Suppressor macrophage treated with lipopolysaccharide for 1 hour (primary cell): ENCODE results near the gene SATB2.

ENCODE experiments used
- DNase-seq, 3 donors: peaks; one replicate each; pipeline ENCODE4 v3.0.0-alpha.2; 2020 to 2022

SATB2 gene

GRCh38 chr2:199404841-199405240, 52.9 kb downstream of the SATB2 start:
- DNase-seq, result no peak

GRCh38 chr2:199395311-199395710, 62.4 kb downstream of the SATB2 start:
- no peak for DNase-seq

- no peak for DNase-seq
These were observed 65.4 kb downstream of the SATB2 start for GRCh38 chr2:199392363-199392762.

- DNase-seq, result no peak
These were observed 68.9 kb downstream of the SATB2 start for GRCh38 chr2:199388728-199389268.

GRCh38 chr2:199384043-199384442, 73.7 kb downstream of the SATB2 start:
- no peak for DNase-seq

GRCh38 chr2:199383021-199383420, 74.7 kb downstream of the SATB2 start:
- no peak for DNase-seq

GRCh38 chr2:199382091-199382490, 75.6 kb downstream of the SATB2 start:
- no peak for DNase-seq

- DNase-seq, result no peak
These were observed 76.2 kb downstream of the SATB2 start for GRCh38 chr2:199381531-199381930.

- no peak for DNase-seq
These were observed 78.6 kb downstream of the SATB2 start for GRCh38 chr2:199378948-199379650.

- no peak for DNase-seq
These were observed 87.5 kb downstream of the SATB2 start for GRCh38 chr2:199370150-199370780.

GRCh38 chr2:199366406-199366805, 91.3 kb downstream of the SATB2 start:
- no peak for DNase-seq

GRCh38 chr2:199364153-199364552, 93.6 kb downstream of the SATB2 start:
- DNase-seq, result no peak

- no peak for DNase-seq
These were observed 101.3 kb downstream of the SATB2 start for GRCh38 chr2:199356412-199356811.

GRCh38 chr2:199348871-199349270, 108.9 kb downstream of the SATB2 start:
- no peak for DNase-seq

GRCh38 chr2:199344012-199344411, 113.7 kb downstream of the SATB2 start:
- DNase-seq, result no peak

GRCh38 chr2:199342334-199342733, 115.4 kb downstream of the SATB2 start:
- no peak for DNase-seq

GRCh38 chr2:199341123-199341522, 116.6 kb downstream of the SATB2 start:
- DNase-seq, result no peak

- DNase-seq, result no peak
These were observed 117.7 kb downstream of the SATB2 start for GRCh38 chr2:199339891-199340605.

GRCh38 chr2:199336546-199336945, 121.2 kb downstream of the SATB2 start:
- DNase-seq, result no peak

GRCh38 chr2:199335502-199335901, 122.2 kb downstream of the SATB2 start:
- DNase-seq, result no peak

GRCh38 chr2:199329466-199329865, 128.3 kb downstream of the SATB2 start:
- DNase-seq, result no peak

GRCh38 chr2:199329031-199329430, 128.7 kb downstream of the SATB2 start:
- DNase-seq, result no peak

GRCh38 chr2:199325881-199326280, 131.9 kb downstream of the SATB2 start:
- no peak for DNase-seq

GRCh38 chr2:199322151-199322550, 135.6 kb downstream of the SATB2 start:
- no peak for DNase-seq
